Hepatocyte (in vitro differentiated cells): ENCODE results near the gene TMEM19. TPM values are rescaled to one million over a fixed set of nuclear protein-coding genes. Genes with fewer than 3 reads are reported as not detected.

ENCODE experiments used
- DNase-seq: peaks from one replicate; pipeline ENCODE4 v3.0.0-alpha.2; 2016; ENCODE audit warnings: low spot score
- H2AFZ ChIP-seq: fragments of 200-600 bp; sonication (generic); 2 replicates; pipeline ENCODE4 v1.6.0; 2016; ENCODE audit warnings: antibody characterized with exemption, mild to moderate bottlenecking
- H3K27ac ChIP-seq: fragments of 200-600 bp; sonication (generic); 2 replicates; pipeline ENCODE4 v1.5.1; 2016; ENCODE audit warnings: mild to moderate bottlenecking
- H3K27me3 ChIP-seq: fragments of 200-600 bp; sonication (generic); 2 replicates; pipeline ENCODE4 v1.6.1; 2016
- H3K36me3 ChIP-seq: fragments of 200-600 bp; sonication (generic); replicated peaks from 2 replicates; pipeline ENCODE4 v1.5.1; 2016; ENCODE audit warnings: low read depth; ENCODE audit not compliant: insufficient read depth
- H3K4me1 ChIP-seq: fragments of 200-600 bp; sonication (generic); 2 replicates; pipeline ENCODE4 v1.5.1; 2016; ENCODE audit warnings: mild to moderate bottlenecking, moderate library complexity; ENCODE audit not compliant: insufficient read depth
- H3K4me2 ChIP-seq: fragments of 200-600 bp; sonication (generic); 2 replicates; pipeline ENCODE4 v1.6.0; 2016
- H3K4me3 ChIP-seq: fragments of 200-600 bp; sonication (generic); 2 replicates; pipeline ENCODE4 v1.5.1; 2016; ENCODE audit warnings: mild to moderate bottlenecking
- H3K79me2 ChIP-seq: fragments of 200-600 bp; sonication (generic); 2 replicates; pipeline ENCODE4 v1.6.0; 2017; ENCODE audit warnings: mild to moderate bottlenecking
- H3K9me2 ChIP-seq: fragments of 200-600 bp; sonication (generic); replicated peaks from 2 replicates; pipeline ENCODE4 v1.6.0; 2017; ENCODE audit warnings: mild to moderate bottlenecking; ENCODE audit not compliant: insufficient read depth
- H3K9me3 ChIP-seq: fragments of 200-600 bp; sonication (generic); 2 replicates; pipeline ENCODE4 v1.5.1; 2016; ENCODE audit warnings: low read depth, mild to moderate bottlenecking
- H4K20me1 ChIP-seq: fragments of 200-600 bp; sonication (generic); 2 replicates; pipeline ENCODE4 v1.6.0; 2016; ENCODE audit warnings: mild to moderate bottlenecking; ENCODE audit not compliant: insufficient read depth, poor library complexity, severe bottlenecking
- EZH2 ChIP-seq: fragments of 200-600 bp; sonication (generic); IDR thresholded peaks from 2 replicates; pipeline ENCODE4 v1.6.1; 2016; ENCODE audit warnings: antibody characterized with exemption, mild to moderate bottlenecking, borderline replicate concordance
- EZH2phosphoT487 ChIP-seq: fragments of 200-600 bp; sonication (generic); IDR thresholded peaks from one replicate; pipeline ENCODE4 v1.6.1; 2018; ENCODE audit warnings: antibody characterized with exemption, mild to moderate bottlenecking, low read depth, moderate library complexity; ENCODE audit not compliant: unreplicated experiment, severe bottlenecking
- WGBS: methylation state at CpG from one replicate; pipeline ENCODE4 v1.1.6; 2016; ENCODE audit warnings: low lambda C conversion rate; ENCODE audit errors: missing lambda C conversion rate; 5-methylcytosine and 5-hydroxymethylcytosine counted together
- polyA plus RNA-seq: library from polyadenylated mRNA; unstranded; fragments of >200 nt; fragmentation: Nextera tagmentation; extraction: Ambion mirVana; gene quantifications from 2 replicates; pipeline ENCODE4 v1.2.1, GENCODE V29; 2016
- total RNA-seq: library from RNA; depleted of rRNA; stranded (reverse); fragments of >200 nt; gene quantifications from 2 replicates; pipeline ENCODE4 v1.2.3, GENCODE V29; 2014
- TF ChIP-seq, protein P1 (sequence below): fragments of 200-600 bp; sonication (generic); IDR thresholded peaks from 2 replicates; pipeline ENCODE4 v1.5.1; 2016; ENCODE audit warnings: antibody characterized with exemption, mild to moderate bottlenecking; ENCODE audit not compliant: poor library complexity

The TMEM19 gene
- total and polyA plus RNA-seq, 2 experiments from 2014 or later = 24.1 to 24.8 TPM

DNA sequence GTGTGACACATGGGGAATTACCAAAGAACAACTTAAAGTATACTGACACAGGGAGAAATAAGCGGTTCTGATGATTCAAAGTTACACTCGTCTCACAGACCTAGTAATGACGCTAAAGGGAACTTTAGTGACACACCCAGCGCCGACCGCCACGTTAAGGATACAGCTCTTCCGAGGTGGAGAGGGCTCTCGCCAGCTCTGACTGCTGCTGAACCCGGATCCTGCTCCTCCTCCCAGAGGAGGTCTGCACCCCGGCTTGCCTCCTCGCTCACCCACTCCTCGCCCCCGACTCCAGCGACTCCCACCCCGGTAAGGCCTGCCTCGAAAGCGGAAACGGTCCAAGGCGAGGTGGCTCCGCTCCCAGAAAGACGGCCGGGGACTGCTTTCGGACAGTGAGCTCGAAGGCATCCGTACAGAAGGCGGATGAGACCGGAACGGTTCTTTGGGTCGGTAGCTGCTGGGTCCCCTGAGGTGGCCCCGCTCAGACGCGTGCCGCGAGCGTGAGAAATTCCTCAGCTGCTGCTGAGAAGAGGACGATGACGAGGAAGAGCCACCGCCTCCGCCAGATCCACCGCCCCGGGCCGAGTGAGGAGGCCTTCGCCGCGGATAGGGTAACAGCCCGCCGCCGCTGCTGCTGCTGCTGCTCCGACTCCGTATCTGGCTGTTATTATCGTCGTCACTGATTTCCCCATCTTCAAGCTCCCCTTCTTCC lies 22.9 kb upstream of the TMEM19 start:
- under 1% methylated on average over 45 of the region's 53 CpGs for WGBS
- Histone ChIP-seq H3K4me2 (peak overlapping the region; percentile 80), H3K4me3 (peak overlapping the region; percentile 71), H3K27ac (peak overlapping the region; percentile 95), H3K36me3 (no peaks in the 10 kb centered on the region), H3K27me3 (no peaks in the 10 kb centered on the region), H3K9me3 (no peaks in the 10 kb centered on the region), H2AFZ (peak overlapping the region; percentile 34), H3K4me1 (peaks cover 7% of the 10 kb centered on the region), H4K20me1 (peaks cover 38% of the 10 kb centered on the region), H3K79me2 (peaks cover 81% of the 10 kb centered on the region), H3K9me2 (no peaks in the 10 kb centered on the region)
- DNase-seq = peak; percentile 79
- no peak for TF ChIP-seq EZH2
- no peak for TF ChIP-seq EZH2phosphoT487
- TF ChIP-seq, protein P1, sequence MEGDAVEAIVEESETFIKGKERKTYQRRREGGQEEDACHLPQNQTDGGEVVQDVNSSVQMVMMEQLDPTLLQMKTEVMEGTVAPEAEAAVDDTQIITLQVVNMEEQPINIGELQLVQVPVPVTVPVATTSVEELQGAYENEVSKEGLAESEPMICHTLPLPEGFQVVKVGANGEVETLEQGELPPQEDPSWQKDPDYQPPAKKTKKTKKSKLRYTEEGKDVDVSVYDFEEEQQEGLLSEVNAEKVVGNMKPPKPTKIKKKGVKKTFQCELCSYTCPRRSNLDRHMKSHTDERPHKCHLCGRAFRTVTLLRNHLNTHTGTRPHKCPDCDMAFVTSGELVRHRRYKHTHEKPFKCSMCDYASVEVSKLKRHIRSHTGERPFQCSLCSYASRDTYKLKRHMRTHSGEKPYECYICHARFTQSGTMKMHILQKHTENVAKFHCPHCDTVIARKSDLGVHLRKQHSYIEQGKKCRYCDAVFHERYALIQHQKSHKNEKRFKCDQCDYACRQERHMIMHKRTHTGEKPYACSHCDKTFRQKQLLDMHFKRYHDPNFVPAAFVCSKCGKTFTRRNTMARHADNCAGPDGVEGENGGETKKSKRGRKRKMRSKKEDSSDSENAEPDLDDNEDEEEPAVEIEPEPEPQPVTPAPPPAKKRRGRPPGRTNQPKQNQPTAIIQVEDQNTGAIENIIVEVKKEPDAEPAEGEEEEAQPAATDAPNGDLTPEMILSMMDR = no peak

DNA sequence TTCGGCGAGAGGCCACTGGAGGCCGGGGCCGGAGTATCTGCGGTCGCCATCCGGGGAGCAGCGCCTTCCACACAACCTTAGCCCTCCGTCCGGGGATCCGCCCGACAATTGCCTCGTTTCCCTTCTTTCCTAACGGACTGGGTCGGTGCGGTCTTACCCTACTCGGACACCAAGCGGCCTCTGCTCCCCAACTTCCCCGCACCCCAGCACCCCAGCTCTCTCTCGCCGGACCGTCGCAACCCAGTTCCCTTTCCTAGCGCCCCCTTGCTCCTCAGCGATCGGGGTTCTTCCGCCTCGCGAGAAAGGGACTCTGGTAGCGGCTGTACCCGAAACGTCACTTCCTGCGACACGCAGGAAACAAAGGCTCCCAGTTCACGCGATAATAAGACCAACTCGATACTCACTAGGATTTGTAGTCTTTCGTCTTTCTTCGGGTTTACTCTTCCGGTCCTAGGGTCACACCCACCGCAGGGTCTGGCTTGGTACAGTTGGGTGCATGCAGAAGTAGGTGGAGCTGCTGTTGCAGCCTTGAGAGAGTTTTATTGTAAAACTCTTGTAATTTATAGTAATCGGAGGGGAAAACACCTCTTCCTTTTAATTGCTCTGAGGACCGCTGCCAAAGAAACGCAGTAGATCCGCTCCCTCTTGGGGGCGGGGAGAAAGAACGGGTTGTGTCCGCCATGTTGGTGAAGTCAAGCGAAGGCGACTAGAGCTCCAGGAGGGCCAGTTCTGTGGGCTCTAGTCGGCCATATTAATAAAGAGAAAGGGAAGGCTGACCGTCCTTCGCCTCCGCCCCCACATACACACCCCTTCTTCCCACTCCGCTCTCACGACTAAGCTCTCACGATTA lies 22.1 kb upstream of the TMEM19 start, which contains the start of the genes THAP2 and ZFC3H1:
TSS of gene THAP2 (plus strand) at position 741 of the 850 bp plus-strand sequence. CDS start 209 bp downstream, outside the sequence.
TSS of gene ZFC3H1 (minus strand) at position 288 of the 850 bp plus-strand sequence. CDS start at position 50, 238 bp downstream.
- H3K79me2 ChIP-seq = peaks cover 73% of the 10 kb centered on the region
- WGBS = under 1% methylated on average over 56 of the region's 57 CpGs
- H3K4me3 ChIP-seq = peak within 1 kb of the TSS; percentile 71
- H3K9me2 ChIP-seq = no peaks in the 10 kb centered on the region
- H2AFZ ChIP-seq = peak within 1 kb of the TSS; percentile 64
- H3K9me3 ChIP-seq = no peaks in the 10 kb centered on the region
- H3K27ac ChIP-seq = peak within 1 kb of the TSS; percentile 95
- H3K27me3 ChIP-seq = no peaks in the 10 kb centered on the region
- DNase-seq = peak; percentile 98
- no peaks in the 10 kb centered on the region for H3K36me3 ChIP-seq
- H3K4me2 ChIP-seq = peak within 1 kb of the TSS; percentile 81
- peaks cover 7% of the 10 kb centered on the region for H3K4me1 ChIP-seq
- peaks cover 38% of the 10 kb centered on the region for H4K20me1 ChIP-seq
- TF ChIP-seq, protein P1 = peak; percentile 25
- TF ChIP-seq EZH2 = no peak

DNA sequence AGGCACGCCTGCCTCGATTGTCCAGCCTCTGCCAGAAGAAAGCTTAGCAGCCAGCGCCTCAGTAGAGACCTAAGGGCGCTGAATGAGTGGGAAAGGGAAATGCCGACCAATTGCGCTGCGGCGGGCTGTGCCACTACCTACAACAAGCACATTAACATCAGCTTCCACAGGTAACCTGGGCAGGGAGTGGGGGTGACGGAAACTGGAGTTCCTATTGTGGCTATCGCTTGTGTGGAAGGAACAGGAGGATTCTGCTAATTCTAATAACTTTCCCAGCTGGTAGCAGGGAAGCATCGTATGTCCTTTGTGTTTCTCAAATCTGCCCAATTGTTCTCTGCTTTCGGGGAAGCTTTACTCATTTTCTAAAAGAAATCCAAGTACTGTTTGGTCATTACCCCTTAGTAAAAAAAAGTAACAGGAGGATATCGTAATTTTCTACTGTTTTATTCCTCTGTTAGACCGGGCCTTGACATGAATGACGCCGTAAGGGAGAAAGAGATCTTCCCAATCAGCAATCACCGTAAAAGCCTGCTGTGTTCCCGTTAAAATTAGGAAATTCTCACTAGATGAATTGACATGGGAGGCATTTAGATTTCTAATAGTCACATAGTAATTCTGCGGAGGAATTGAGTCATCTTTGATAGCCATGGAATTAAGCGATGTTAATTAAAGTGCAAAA lies 21.3 kb upstream of the TMEM19 start:
- H3K27me3 ChIP-seq = no peaks in the 10 kb centered on the region
- WGBS = 2% methylated on average over 20 of the region's 20 CpGs
- H3K4me2 ChIP-seq = peak overlapping the region; percentile 81
- peaks cover 66% of the 10 kb centered on the region for H3K79me2 ChIP-seq
- TF ChIP-seq EZH2 = no peak
- TF ChIP-seq, protein P1 = no peak
- peak overlapping the region; percentile 64 for H2AFZ ChIP-seq
- H3K27ac ChIP-seq = peak overlapping the region; percentile 88
- DNase-seq = no peak
- H3K9me3 ChIP-seq = no peaks in the 10 kb centered on the region
- no peaks in the 10 kb centered on the region for H3K9me2 ChIP-seq
- peaks cover 32% of the 10 kb centered on the region for H4K20me1 ChIP-seq
- H3K4me1 ChIP-seq = peaks cover 7% of the 10 kb centered on the region
- H3K36me3 ChIP-seq = no peaks in the 10 kb centered on the region
- H3K4me3 ChIP-seq = peak overlapping the region; percentile 42
